GM18517 (cell line): ENCODE data around the gene ADISSP.

ENCODE experiments used
- ATAC-seq: cut with Tn5 transposase; IDR thresholded peaks from one replicate; pipeline ENCODE4 v1.9.1; 2021; ENCODE audit warnings: mild to moderate bottlenecking, moderate library complexity; ENCODE audit not compliant: unreplicated experiment

Gene ADISSP

GRCh38 chr20:3767427-3768341, at the start of gene ADISSP:
Gene ADISSP (minus strand): TSS chr20:3767753. CDS start chr20:3760100, 7,653 bp downstream.
- peak; percentile 81 for ATAC-seq

GRCh38 chr20:3815703-3816315, 48.3 kb upstream of the ADISSP start:
- no peak for ATAC-seq

- no peak for ATAC-seq
Observed at GRCh38 chr20:3814928-3815495, 47.5 kb upstream of the ADISSP start.

GRCh38 chr20:3813848-3814581, 46.5 kb upstream of the ADISSP start:
- no peak for ATAC-seq

- no peak for ATAC-seq
Observed at GRCh38 chr20:3812975-3813847, 45.7 kb upstream of the ADISSP start.

GRCh38 chr20:3812259-3812681, 44.7 kb upstream of the ADISSP start:
- ATAC-seq = no peak

GRCh38 chr20:3811467-3812258, 44.1 kb upstream of the ADISSP start:
- no peak for ATAC-seq

GRCh38 chr20:3808544-3808943, 41.0 kb upstream of the ADISSP start:
- ATAC-seq = no peak

- no peak for ATAC-seq
Observed at GRCh38 chr20:3804781-3805180, 37.2 kb upstream of the ADISSP start.

- ATAC-seq = no peak
Observed at GRCh38 chr20:3804254-3804751, 36.8 kb upstream of the ADISSP start.

GRCh38 chr20:3803854-3804253, 36.3 kb upstream of the ADISSP start:
- no peak for ATAC-seq

- ATAC-seq = no peak
Observed at GRCh38 chr20:3803289-3803688, 35.7 kb upstream of the ADISSP start.

GRCh38 chr20:3802524-3803239, 35.1 kb upstream of the ADISSP start:
- no peak for ATAC-seq

- no peak for ATAC-seq
Observed at GRCh38 chr20:3801846-3802245, 34.3 kb upstream of the ADISSP start.

GRCh38 chr20:3801299-3801698, 33.7 kb upstream of the ADISSP start:
- no peak for ATAC-seq

- no peak for ATAC-seq
Observed at GRCh38 chr20:3800878-3801260, 33.3 kb upstream of the ADISSP start.

GRCh38 chr20:3800256-3800877, 32.8 kb upstream of the ADISSP start:
- no peak for ATAC-seq

- ATAC-seq = no peak
Observed at GRCh38 chr20:3798908-3799248, 31.3 kb upstream of the ADISSP start.
